Panc1 (cell line): Measurements from ENCODE around the gene PAPSS2. TPM values are rescaled to one million over a fixed set of nuclear protein-coding genes. Genes with fewer than 3 reads are reported as not detected.
"Not testable (repeated sequence)": the region's sequence is repeated elsewhere in the genome, so short reads cannot be mapped to it uniquely, and the experiment has no call there.

Source experiments
- ATAC-seq: fragments of 200-7000 bp; cut with Tn5 transposase; 2 replicates; pipeline ENCODE4 v1.9.1; 2020; ENCODE audit warnings: mild to moderate bottlenecking, moderate library complexity
- BruUV-seq: library from RNA; stranded (reverse); fragments of 400-500 nt; replicated peaks from 2 replicates; lab custom pipeline; 2021; lab: Mats Ljungman, UMichigan
- CTCF ChIA-PET: fragments of 300-600 bp; sonication (Branson Sonifier 250); formaldehyde crosslinking; loops from one replicate; lab custom pipeline; 2022; ENCODE audit warnings: antibody characterized with exemption; lab: Charles Lee
- POLR2A ChIA-PET: fragments of 300-600 bp; sonication (Branson Sonifier 250); formaldehyde crosslinking; loops from one replicate; lab custom pipeline; 2022; ENCODE audit warnings: antibody characterized with exemption; lab: Charles Lee
- DNase-seq: peaks from one replicate; pipeline ENCODE4 v3.0.0-alpha.2; 2010; ENCODE audit warnings: low read depth, low spot score
- H3K27ac ChIP-seq: 2 replicates; pipeline ENCODE4 v1.5.1; 2011; ENCODE audit warnings: mild to moderate bottlenecking, low read length, inconsistent platforms
- H3K27me3 ChIP-seq: fragments of 200-500 bp; sonication (Bioruptor generic); 2 replicates; pipeline ENCODE4 v1.6.0; 2014; ENCODE audit warnings: low read length, inconsistent platforms; ENCODE audit not compliant: control insufficient read depth, insufficient read depth
- H3K36me3 ChIP-seq: fragments of 200-500 bp; sonication (Bioruptor generic); 2 replicates; pipeline ENCODE4 v1.5.1; 2014; ENCODE audit warnings: inconsistent platforms, mild to moderate bottlenecking, low read length, moderate library complexity; ENCODE audit not compliant: control insufficient read depth, insufficient read depth
- H3K4me1 ChIP-seq: 2 replicates; pipeline ENCODE4 v1.5.1; 2011; ENCODE audit warnings: inconsistent platforms, mild to moderate bottlenecking, low read length, moderate library complexity; ENCODE audit not compliant: control insufficient read depth, insufficient read depth
- H3K4me3 ChIP-seq, 2 experiments: 2 replicates each; pipeline ENCODE4 v1.5.1; 2011 to 2012; ENCODE audit warnings: low read depth in 2 of 2, low read length in 2 of 2, mild to moderate bottlenecking in 2 of 2, inconsistent platforms in 1 of 2, moderate library complexity in 1 of 2
- H3K9me3 ChIP-seq: fragments of 200-500 bp; sonication (Bioruptor generic); 2 replicates; pipeline ENCODE4 v1.5.1; 2014; ENCODE audit warnings: low read depth, mild to moderate bottlenecking, inconsistent platforms, low read length, moderate library complexity; ENCODE audit not compliant: control insufficient read depth, insufficient read depth
- CTCF ChIP-seq: fragments of 450-650 bp; IDR thresholded peaks from 2 replicates; pipeline ENCODE4 v1.5.1; 2017; ENCODE audit warnings: mild to moderate bottlenecking
- REST ChIP-seq, 2 experiments: IDR thresholded peaks; 2 replicates each; pipeline ENCODE4 v1.6.1; 2011 to 2012; ENCODE audit warnings: low read depth in 2 of 2, control low read depth in 1 of 2, low read length in 1 of 2, mild to moderate bottlenecking in 1 of 2, moderate library complexity in 1 of 2; ENCODE audit not compliant: insufficient read depth in 1 of 2
- SIN3A ChIP-seq: IDR thresholded peaks from 2 replicates; pipeline ENCODE4 v1.6.1; 2012; ENCODE audit warnings: low read depth, mild to moderate bottlenecking, low read length, moderate library complexity, borderline replicate concordance; ENCODE audit not compliant: insufficient read depth
- TCF7L2 ChIP-seq: IDR thresholded peaks from 2 replicates; pipeline ENCODE4 v1.6.1; 2011; ENCODE audit warnings: mild to moderate bottlenecking, low read depth, low read length, inconsistent platforms
- in situ Hi-C: cut with HindIII; loops from 2 replicates; pipeline ENCODE4 v1.10.0; 2016; ENCODE audit warnings: low sequenced_read_pairs, low pct_unique_long_range_greater_than_20kb
- intact Hi-C: fragments of 100-400 bp; cut with micrococcal nuclease; formaldehyde crosslinking; loops from one replicate; pipeline ENCODE4 v1.10.0; 2022; ENCODE audit not compliant: unreplicated experiment
- total RNA-seq: library from RNA; stranded (reverse); gene quantifications from one replicate; pipeline ENCODE4 v1.2.1, GENCODE V29; 2021; ENCODE audit not compliant: unreplicated experiment

The PAPSS2 gene
- total RNA-seq, 1 experiment from 2014 or later, result 17.1 TPM

GRCh38 chr10:87733081-87733480 lies 73.4 kb downstream of the PAPSS2 start:
- CTCF ChIA-PET, result no interaction called here
- no TSS peak for BruUV-seq
- intact Hi-C loops, result no loop called here
- in situ Hi-C loops, result no loop called here
- Histone ChIP-seq H3K4me1 (no peaks in the 10 kb centered on the region), H3K27ac (no peak overlapping the region), H3K27me3 (no peaks in the 10 kb centered on the region), H3K4me3 (no peak overlapping the region), H3K9me3 (no peaks in the 10 kb centered on the region), H3K36me3 (no peaks in the 10 kb centered on the region)
- TF ChIP-seq TCF7L2 (no peak), REST (IDR thresholded peaks at IDR 0.05; ENCODE audit: insufficient read depth in 1 of 2, low read depth in 2 of 2, low read length in 1 of 2) (no peak)
- DNase-seq (no peak), ATAC-seq (no peak)
- POLR2A ChIA-PET, result no interaction called here

- BruUV-seq, result no TSS peak
- intact Hi-C loops, result loop anchor here (2.0 to 5.0 kb wide), 2 partner anchors 78 to 203 kb away; no protein-coding TSS in a partner anchor
- Histone ChIP-seq H3K27me3 (no peaks in the 10 kb centered on the region), H3K4me3 (no peak overlapping the region), H3K36me3 (no peaks in the 10 kb centered on the region), H3K27ac (no peak overlapping the region), H3K9me3 (no peaks in the 10 kb centered on the region), H3K4me1 (no peaks in the 10 kb centered on the region)
- CTCF ChIA-PET, result interaction anchor here (0.7 to 1.0 kb wide), 3 partner anchors 38 to 122 kb away, joined by 3 to 12 read pairs (median 4); partner anchors contain the start of gene PAPSS2
- peak; percentile 91 for TF ChIP-seq CTCF
- TF ChIP-seq SIN3A, result no peak
- POLR2A ChIA-PET, result no interaction called here
- DNase-seq, result no peak
- in situ Hi-C loops, result no loop called here
- ATAC-seq, result peak; percentile 95
These were observed 75.5 kb downstream of the PAPSS2 start for GRCh38 chr10:87734987-87735827.

GRCh38 chr10:87738253-87738652 lies 78.6 kb downstream of the PAPSS2 start:
- POLR2A ChIA-PET, H3K4me3 ChIP-seq, BruUV-seq, H3K27ac ChIP-seq, CTCF ChIA-PET, ATAC-seq, H3K36me3 ChIP-seq, H3K9me3 ChIP-seq, H3K4me1 ChIP-seq, DNase-seq, in situ Hi-C loops, H3K27me3 ChIP-seq: not testable (repeated sequence)
- intact Hi-C loops, result loop anchor here (5.0 kb wide), 1 partner anchor 206 kb away; no protein-coding TSS in a partner anchor
